Ramos (cell line): ENCODE data around the gene MARK2.

ENCODE experiments used
- in situ Hi-C: fragments of 300-500 bp; cut with MboI; formaldehyde crosslinking; loops from one replicate; pipeline ENCODE4 v1.14.3; 2022; ENCODE audit warnings: low sequenced_read_pairs; ENCODE audit not compliant: unreplicated experiment

Gene MARK2

GRCh38 chr11:63951779-63952536, 113.0 kb downstream of the MARK2 start:
- in situ Hi-C loops: no loop called here

GRCh38 chr11:63952570-63952969, 113.7 kb downstream of the MARK2 start:
- in situ Hi-C loops: no loop called here

GRCh38 chr11:63958008-63958407, 119.1 kb downstream of the MARK2 start:
- in situ Hi-C loops: no loop called here
